Measurements from ENCODE around the gene ZBTB17. TPM values are rescaled to one million over a fixed set of nuclear protein-coding genes. Genes with fewer than 3 reads are reported as not detected.

ZBTB17 gene
- total and polyA plus RNA-seq, 9 of the 15 experiments (the other 6 are each of a cell fraction or from before 2014, with no cell fraction given): 1.1 to 53.4 (median 29.6) TPM

GRCh38 chr1:15953791-15954241, 22.1 kb downstream of the ZBTB17 start (continued):
- TF ChIP-seq MXI1 (IDR thresholded peaks at IDR 0.05; ENCODE audit: low read depth, low read length): no peak
- no peak for TF ChIP-seq ATF2 (CRISPR knock-in tag; IDR thresholded peaks at IDR 0.05)
- TF ChIP-seq KDM5B (IDR thresholded peaks at IDR 0.05; ENCODE audit: insufficient replicate concordance, low read depth, low read length): peak; percentile 19
- TF ChIP-seq HDAC1 (IDR thresholded peaks at IDR 0.05): no peak
- TF ChIP-seq THRB (CRISPR knock-in tag; conservative IDR thresholded peaks at IDR 0.05): no peak
- TF ChIP-seq ATF4 (CRISPR knock-in tag; IDR thresholded peaks at IDR 0.05): no peak
- TF ChIP-seq PTRF (tag; IDR thresholded peaks at IDR 0.05): no peak
- TF ChIP-seq SREBF2 (CRISPR knock-in tag; IDR thresholded peaks at IDR 0.05): no peak
- TF ChIP-seq BCL6 (CRISPR knock-in tag; IDR thresholded peaks at IDR 0.05): no peak
- TF ChIP-seq TAF7 (tag; IDR thresholded peaks at IDR 0.05): no peak
- no peak for TF ChIP-seq NFATC3 (IDR thresholded peaks at IDR 0.05)
- TF ChIP-seq ZNF134 (CRISPR knock-in tag; conservative IDR thresholded peaks at IDR 0.05): no peak
- TF ChIP-seq ZNF76 (CRISPR knock-in tag; IDR thresholded peaks at IDR 0.05; ENCODE audit: borderline replicate concordance): no peak
- TF ChIP-seq PHF8 (IDR thresholded peaks at IDR 0.05; ENCODE audit: borderline replicate concordance, low read length): no peak
- TF ChIP-seq CSDE1 (IDR thresholded peaks at IDR 0.05): no peak
- TF ChIP-seq BRF2 (IDR thresholded peaks at IDR 0.05; ENCODE audit: borderline replicate concordance, insufficient read depth, insufficient read length): no peak
- no peak for TF ChIP-seq DNMT1 (IDR thresholded peaks at IDR 0.05)
- TF ChIP-seq NFIC (IDR thresholded peaks at IDR 0.05): peak; percentile 63
- TF ChIP-seq ZC3H4 (CRISPR knock-in tag; IDR thresholded peaks at IDR 0.05; ENCODE audit: borderline replicate concordance): no peak
- TF ChIP-seq ZNF830 (CRISPR knock-in tag; IDR thresholded peaks at IDR 0.05): no peak
- TF ChIP-seq WHSC1 (IDR thresholded peaks at IDR 0.05; ENCODE audit: low read length): no peak
- no peak for TF ChIP-seq ARID2 (IDR thresholded peaks at IDR 0.05)
- TF ChIP-seq HDAC2 (IDR thresholded peaks at IDR 0.05): 0 out of 2 replicates have a peak, but pooled peaks have one; percentile 31
- 0 out of 2 replicates have a peak, but pooled peaks have one; percentile 13 for TF ChIP-seq DMBX1 (CRISPR knock-in tag; IDR thresholded peaks at IDR 0.05; ENCODE audit: borderline replicate concordance)

Data from K562 (cell line).